ENCODE measurements around the gene THRB. TPM values are rescaled to one million over a fixed set of nuclear protein-coding genes. Genes with fewer than 3 reads are reported as not detected.
A peak's percentile ranks its signal among the peaks of the same experiment; 100 is the strongest.

Gene THRB
- polyA plus RNA-seq, 1 donor: 1.1 TPM

- DNase-seq (ENCODE audit: low read depth): no peak
Measured at GRCh38 chr3:24512564-24513197, 18.0 kb upstream of the THRB start.

GRCh38 chr3:24510030-24510648 lies 15.5 kb upstream of the THRB start:
- DNase-seq (ENCODE audit: low read depth): no peak

- no peak for DNase-seq (ENCODE audit: low read depth)
Measured at GRCh38 chr3:24508423-24508839, 13.8 kb upstream of the THRB start.

GRCh38 chr3:24507776-24508422 lies 13.2 kb upstream of the THRB start:
- no peak for DNase-seq (ENCODE audit: low read depth)

DNA sequence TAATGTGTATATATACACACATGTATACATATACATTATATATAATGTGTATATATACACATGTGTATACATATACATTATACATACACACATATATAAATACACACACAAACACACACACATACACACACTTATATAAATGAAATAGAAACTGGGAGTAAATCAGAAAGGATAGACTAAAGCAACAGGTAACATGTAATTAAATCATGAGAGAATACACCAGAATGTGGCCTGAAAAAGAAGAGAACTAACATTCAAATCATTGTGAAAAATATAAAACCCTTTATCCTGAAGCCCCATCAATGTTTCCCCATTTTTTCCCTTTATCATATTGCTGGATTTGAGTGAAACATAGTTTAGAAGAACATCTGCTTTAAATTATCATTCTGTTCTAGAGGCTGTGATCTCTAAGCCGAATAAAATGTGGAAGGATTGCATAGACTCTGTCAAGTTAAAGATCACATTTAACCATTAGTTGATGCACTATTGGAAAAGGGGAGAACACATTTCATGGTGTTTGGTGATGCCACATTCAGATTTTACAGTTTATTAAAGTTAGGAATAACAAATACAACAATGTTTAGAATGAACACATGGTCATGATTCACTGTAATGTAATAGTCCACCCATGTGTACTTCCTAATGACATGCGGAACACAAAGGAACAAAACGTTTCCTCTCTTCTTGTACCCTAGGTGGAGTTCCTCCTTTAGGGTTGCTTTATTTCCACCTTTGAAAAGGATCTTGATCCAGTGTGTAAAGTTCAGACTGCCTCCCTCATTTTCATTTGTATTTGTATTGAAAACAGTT lies 12.5 kb upstream of the THRB start:
- no peak for DNase-seq (ENCODE audit: low read depth)

GRCh38 chr3:24505691-24506550 lies 11.3 kb upstream of the THRB start:
- peak; percentile 39 for DNase-seq (ENCODE audit: low read depth)

- no peak for DNase-seq (ENCODE audit: low read depth)
Measured at GRCh38 chr3:24504772-24505171, 10.1 kb upstream of the THRB start.

- DNase-seq (ENCODE audit: low read depth): no peak
Measured at GRCh38 chr3:24503616-24504113, 9.0 kb upstream of the THRB start.

- no peak for DNase-seq (ENCODE audit: low read depth)
Measured at GRCh38 chr3:24502690-24503089, 8.0 kb upstream of the THRB start.

DNA sequence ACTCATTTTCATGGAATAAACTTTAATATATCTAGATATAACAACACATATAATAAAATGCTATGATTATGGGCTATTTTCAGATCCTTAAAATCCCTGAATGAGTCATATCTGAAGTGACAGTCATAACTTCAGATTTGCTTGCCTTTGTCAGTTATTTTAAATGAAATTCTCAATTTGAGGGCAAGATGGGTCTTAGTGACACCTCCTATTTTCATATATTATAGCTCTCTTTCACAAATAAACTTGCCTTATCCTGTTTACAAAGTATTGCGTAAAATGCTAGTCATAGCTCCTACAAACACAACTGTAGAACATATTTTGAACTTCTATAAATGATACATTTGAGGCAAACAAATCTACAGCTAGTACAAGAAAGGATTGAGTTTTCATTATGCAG lies 6.2 kb upstream of the THRB start:
- no peak for DNase-seq (ENCODE audit: low read depth)

DNA sequence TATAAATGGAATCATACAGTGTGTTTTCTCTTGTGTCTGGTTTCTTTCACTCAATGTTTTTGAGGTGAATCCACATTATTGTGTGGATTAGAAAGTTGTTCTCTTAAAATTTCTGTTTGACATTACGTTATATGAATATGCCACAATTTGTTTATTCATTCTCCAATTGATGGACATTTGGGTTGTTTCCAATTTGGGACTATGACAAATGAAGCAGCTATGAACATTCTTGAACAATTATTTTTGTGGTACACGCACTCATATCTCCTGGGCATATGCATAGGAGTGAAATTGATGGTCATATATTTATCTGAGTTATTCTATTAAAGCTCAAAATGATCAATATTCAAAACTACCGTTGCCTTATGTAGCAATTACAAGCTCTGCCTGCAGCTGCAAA lies 5.3 kb upstream of the THRB start:
- DNase-seq (ENCODE audit: low read depth): no peak

DNA sequence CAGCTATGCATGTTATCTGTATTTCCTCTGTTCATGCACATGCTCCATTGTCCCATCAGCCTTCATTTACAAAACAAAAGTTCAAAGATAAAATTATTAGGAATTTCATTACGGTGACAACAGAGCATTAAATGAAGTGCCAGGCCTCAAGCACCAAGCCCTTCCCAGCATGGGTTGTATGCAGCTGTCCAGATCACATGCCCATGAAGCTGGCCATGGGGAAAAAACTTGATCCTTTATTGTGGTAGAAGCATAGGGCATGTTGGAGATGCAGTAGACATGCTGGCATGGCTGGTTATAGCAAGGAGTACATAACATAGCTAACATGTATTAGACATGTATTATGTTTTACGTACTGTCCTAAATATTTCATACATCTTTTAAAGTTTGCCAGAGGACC lies 4.1 kb upstream of the THRB start:
- DNase-seq (ENCODE audit: low read depth): no peak

- no peak for DNase-seq (ENCODE audit: low read depth)
Measured at GRCh38 chr3:24498391-24498790, 3.7 kb upstream of the THRB start.

GRCh38 chr3:24497942-24498341 lies 3.3 kb upstream of the THRB start:
- no peak for DNase-seq (ENCODE audit: low read depth)

DNA sequence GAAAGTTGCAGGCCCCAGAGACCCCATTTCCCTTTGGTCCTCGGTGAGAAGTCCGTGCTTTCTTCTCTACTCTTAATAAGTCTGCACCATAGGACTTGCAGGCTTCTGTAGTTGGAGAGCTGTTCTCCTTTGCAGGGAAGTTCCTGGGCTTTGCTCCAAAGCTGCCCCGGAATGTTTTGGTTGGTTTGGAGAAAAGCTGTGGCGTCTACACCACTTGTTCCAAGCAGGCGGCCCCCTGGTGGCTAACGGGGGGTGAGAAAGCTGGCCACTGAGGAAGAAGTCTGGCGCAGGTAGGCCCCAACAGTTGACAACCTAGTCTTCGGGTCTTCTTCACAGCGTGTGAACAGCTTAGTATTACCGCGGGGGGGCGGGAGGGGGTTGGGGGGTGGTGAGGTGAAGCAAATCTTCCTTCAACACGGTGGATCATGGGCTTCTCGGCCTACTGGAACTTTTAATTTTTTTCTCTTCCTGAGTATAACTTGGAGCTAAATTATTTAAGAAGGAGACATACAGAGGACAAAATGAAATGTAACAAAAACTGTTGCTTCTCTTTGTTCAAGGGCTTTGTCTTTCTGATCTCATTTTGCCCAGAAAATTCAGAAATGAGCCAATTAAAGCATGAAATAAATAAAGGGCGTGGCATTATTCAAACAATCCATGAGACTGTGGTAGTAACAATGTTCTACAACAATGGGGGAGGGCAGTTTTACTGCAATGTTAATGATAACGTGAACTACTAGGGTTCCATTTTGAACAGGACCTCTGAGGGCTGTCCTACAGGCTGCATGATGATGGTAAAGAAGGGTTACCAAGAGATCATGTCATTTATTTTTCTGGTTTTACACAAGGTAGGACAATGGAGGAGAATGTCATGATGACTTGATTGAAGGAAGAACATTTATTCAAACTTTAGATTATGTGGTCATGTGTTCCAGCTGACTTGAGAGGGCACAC lies 2.2 kb upstream of the THRB start:
- no peak for DNase-seq (ENCODE audit: low read depth)

DNA sequence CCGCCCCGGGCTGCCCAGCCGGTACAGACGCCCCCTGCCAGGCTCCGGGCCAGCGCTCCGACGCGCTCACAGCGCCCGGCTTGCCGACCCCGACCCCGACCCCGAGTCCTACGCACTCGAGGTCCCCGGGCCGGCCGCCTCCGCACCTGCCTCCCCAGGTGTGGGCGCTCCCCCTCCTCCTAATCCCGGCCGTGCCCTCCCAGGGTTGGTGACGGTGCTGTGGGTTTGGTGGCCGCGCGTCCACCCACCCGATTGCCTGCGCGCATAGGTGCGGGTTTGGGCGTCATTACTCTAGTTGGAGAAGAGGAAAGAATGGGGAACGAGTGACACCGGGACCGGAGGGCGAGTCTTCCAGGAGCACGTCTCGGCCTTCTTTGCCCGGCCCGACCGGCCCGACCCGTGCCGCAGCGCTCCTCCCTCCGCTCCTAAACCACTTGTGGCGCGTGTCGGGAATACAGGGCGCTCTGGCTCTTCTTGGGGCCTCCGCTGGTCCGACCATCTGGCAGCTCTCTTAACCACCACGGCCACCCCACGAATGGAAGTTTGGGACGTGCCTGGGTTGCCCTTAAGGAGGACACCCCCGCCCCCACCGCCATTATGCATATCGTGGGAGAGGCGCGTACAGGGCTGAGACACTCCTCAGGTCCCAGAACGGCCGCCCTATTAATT lies 810 bp upstream of the THRB start:
- no peak for DNase-seq (ENCODE audit: low read depth)

DNA sequence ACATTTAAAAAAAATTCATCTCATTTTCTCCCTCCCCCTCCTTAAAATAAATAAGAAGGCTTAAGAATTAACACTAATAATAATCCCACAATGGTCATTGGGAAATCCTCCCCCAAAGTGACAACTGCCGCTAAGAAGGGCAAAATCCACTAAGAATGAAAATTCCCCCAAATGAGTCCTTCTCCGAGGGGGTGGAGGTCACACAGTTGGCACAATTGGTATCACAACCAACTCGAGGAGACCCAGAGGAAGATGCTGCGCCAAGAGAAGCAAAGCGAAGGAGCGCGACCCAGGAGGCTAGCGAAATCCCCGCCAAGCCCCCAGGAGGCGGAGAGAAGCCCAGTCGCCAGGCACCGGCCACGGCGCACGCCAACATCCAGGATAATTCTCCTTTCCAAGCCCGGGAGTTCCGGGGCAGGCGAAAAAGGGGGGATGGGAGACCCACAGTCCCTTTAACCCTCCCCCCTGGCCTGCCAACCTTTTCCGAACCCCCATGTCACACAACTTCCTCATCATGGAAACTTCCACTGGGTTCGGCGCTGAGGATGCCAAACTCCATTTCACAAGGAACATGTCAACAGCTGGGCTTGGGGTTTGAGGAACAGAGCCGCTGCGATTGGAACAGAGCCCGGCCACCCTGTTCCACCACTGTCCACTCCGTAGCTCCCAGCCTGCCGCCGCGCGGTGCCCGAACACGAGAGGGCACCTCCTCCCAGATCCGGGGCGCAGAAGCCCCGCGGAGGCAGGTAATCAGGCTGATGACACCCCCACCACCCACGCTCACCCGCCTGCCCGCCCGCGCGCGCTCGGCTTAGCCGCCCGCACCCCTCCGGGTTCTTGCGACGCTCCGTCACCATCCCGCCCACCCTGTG lies 668 bp downstream of the THRB start:
- no peak for DNase-seq (ENCODE audit: low read depth)

DNA sequence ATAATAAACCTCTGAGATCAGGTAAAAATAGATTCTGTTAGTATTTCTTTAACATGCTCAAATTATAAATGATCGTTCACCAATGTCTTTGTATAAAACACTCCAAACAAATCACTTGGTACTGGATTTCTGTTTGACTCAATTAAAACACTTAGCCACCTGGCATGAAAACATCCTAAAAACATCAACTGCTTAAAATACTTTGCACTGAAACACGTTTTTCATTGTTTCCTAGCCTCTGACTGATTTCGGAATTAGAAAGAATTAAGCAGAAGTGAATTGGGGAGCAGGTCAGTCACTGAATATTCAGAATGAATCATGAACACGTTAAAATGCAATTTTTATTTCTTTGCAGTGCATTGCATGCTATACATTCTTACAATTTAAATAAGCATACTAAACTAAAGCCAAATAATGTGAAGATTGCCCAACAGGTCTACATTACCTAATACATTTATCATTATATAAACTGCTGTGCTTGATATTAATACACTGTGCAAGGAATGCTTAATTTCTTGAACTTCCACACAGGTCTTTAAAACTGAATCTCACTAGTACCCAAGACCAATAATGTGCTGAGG lies 1.6 kb downstream of the THRB start:
- DNase-seq (ENCODE audit: low read depth): no peak
